ENCODE measurements around the gene KIF12. TPM values are rescaled to one million over a fixed set of nuclear protein-coding genes. Genes with fewer than 3 reads are reported as not detected.

The KIF12 gene
- total and polyA plus RNA-seq, 2 of the 13 experiments (the other 11 are each of a cell fraction or from before 2014, with no cell fraction given): 1.8 to 12.5 TPM

GRCh38 chr9:114099669-114100270 lies 678 bp upstream of the KIF12 start:
- no peaks in the 10 kb centered on the region for H4K20me1 ChIP-seq (ENCODE audit: insufficient read depth, low read length)
- FAIRE-seq (peak; percentile 28), ATAC-seq (peak; percentile 70), DNase-seq (ENCODE audit: low spot score) (no peak)
- peaks cover 0 to 1% of the 10 kb centered on the region in 2 experiments; a peak in 1 of 5 replicates for H3K36me3 ChIP-seq (replicated peaks in 1 of 2; ENCODE audit: control insufficient read depth in 1 of 2, insufficient read depth in 2 of 2, low read length in 2 of 2)
- CTCF ChIA-PET (ENCODE audit: low intra/inter-chr PET ratio, low total read pairs): no interaction called here
- no TSS peak for BruUV-seq (replicated peaks)
- POLR2A ChIA-PET: interaction anchor here (1.1 to 1.9 kb wide), 18 partner anchors 9 to 229 kb away, joined by 3 to 63 read pairs (median 6); partner anchors contain the start of genes AMBP and COL27A1
- in situ Hi-C loops (cut with HindIII; ENCODE audit: extremely low pct_ligation_motif_present, low pct_unique_long_range_greater_than_20kb) (loop anchor here (5.0 kb wide), 1 partner anchor 193 kb away; no protein-coding TSS in a partner anchor), intact Hi-C loops (cut with micrococcal nuclease; ENCODE audit: unreplicated experiment) (no loop called here)
- H3K9ac ChIP-seq (ENCODE audit: insufficient read depth, low read depth, low read length): peak overlapping the region; percentile 59; the same call in 1 of the 2 replicates
- no peaks in the 10 kb centered on the region for H3K27me3 ChIP-seq (ENCODE audit: control insufficient read depth in 1 of 2, insufficient read depth in 2 of 2, low read length in 2 of 2)
- peak overlapping the region; percentile 27 to 67 (median 45) for H3K4me3 ChIP-seq (replicated peaks in 1 of 3; ENCODE audit: insufficient read depth in 1 of 3, low read depth in 2 of 3, low read length in 3 of 3)
- H3K4me1 ChIP-seq (ENCODE audit: insufficient read depth, low read length): peaks cover 53% of the 10 kb centered on the region
- H3K79me2 ChIP-seq (ENCODE audit: insufficient read depth, low read length): no peaks in the 10 kb centered on the region
- TF ChIP-seq PITX1 (CRISPR knock-in tag; IDR thresholded peaks at IDR 0.05) (0 out of 2 replicates have a peak, but pooled peaks have one; percentile 15), ZFX (CRISPR knock-in tag; IDR thresholded peaks at IDR 0.05; ENCODE audit: low read depth) (peak; percentile 48; the same call in 1 of the 2 replicates), ZNF567 (CRISPR knock-in tag; IDR thresholded peaks at IDR 0.05; ENCODE audit: borderline replicate concordance) (no peak), ZNF652 (CRISPR knock-in tag; IDR thresholded peaks at IDR 0.05; ENCODE audit: borderline replicate concordance, low read depth) (peak; percentile 90), ZNF317 (CRISPR knock-in tag; IDR thresholded peaks at IDR 0.05) (0 out of 2 replicates have a peak, but pooled peaks have one; percentile 16), HDAC2 (CRISPR knock-in tag; IDR thresholded peaks at IDR 0.05) (no peak), BCL6 (CRISPR knock-in tag; IDR thresholded peaks at IDR 0.05) (0 out of 2 replicates have a peak, but pooled peaks have one; percentile 24)
- TF ChIP-seq, protein P1, sequence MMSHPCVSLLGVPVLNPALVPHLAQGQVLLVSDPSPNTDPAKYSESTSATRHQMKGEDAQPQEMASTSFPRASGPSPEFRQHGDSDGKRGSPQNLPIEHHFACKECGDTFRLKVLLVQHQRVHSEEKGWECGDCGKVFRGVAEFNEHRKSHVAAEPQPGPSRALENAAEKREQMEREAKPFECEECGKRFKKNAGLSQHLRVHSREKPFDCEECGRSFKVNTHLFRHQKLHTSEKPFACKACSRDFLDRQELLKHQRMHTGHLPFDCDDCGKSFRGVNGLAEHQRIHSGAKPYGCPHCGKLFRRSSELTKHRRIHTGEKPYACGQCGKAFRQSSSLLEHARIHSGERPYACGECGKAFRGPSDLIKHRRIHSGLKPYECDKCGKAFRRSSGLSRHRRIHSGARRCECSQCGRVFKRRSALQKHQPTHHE (CRISPR knock-in tag; IDR thresholded peaks at IDR 0.05; ENCODE audit: borderline replicate concordance): no peak
- TF ChIP-seq, protein P2, sequence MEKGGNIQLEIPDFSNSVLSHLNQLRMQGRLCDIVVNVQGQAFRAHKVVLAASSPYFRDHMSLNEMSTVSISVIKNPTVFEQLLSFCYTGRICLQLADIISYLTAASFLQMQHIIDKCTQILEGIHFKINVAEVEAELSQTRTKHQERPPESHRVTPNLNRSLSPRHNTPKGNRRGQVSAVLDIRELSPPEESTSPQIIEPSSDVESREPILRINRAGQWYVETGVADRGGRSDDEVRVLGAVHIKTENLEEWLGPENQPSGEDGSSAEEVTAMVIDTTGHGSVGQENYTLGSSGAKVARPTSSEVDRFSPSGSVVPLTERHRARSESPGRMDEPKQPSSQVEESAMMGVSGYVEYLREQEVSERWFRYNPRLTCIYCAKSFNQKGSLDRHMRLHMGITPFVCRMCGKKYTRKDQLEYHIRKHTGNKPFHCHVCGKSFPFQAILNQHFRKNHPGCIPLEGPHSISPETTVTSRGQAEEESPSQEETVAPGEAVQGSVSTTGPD (CRISPR knock-in tag; IDR thresholded peaks at IDR 0.05): no peak
- peaks cover 13% of the 10 kb centered on the region for H3K9me3 ChIP-seq (ENCODE audit: low read length)
- 10% methylated on average over 1 of the region's 2 CpGs for WGBS (ENCODE audit: low lambda C conversion rate)
- H2AFZ ChIP-seq (ENCODE audit: low read length): peak overlapping the region; percentile 0
- peak overlapping the region; percentile 55 for H3K27ac ChIP-seq (ENCODE audit: extremely low read length, insufficient read depth, low read length)
- peak overlapping the region; percentile 82 for H3K4me2 ChIP-seq (ENCODE audit: low read depth, low read length)
